Parathyroid adenoma (tissue), 2 donors: ENCODE measurements around the gene COL23A1.
A peak's percentile ranks its signal among the peaks of the same experiment; 100 is the strongest.

Experiments used
- H2AFZ ChIP-seq: fragments of 300-600 bp; sonication (generic); one replicate; pipeline ENCODE4 v1.7.0; 2017; ENCODE audit warnings: antibody characterized with exemption, mild to moderate bottlenecking
- H3K27ac ChIP-seq: fragments of 300-600 bp; sonication (generic); one replicate; pipeline ENCODE4 v1.7.0; 2017
- H3K27me3 ChIP-seq: fragments of 300-600 bp; sonication (generic); one replicate; pipeline ENCODE4 v1.7.0; 2017; ENCODE audit warnings: low read length; ENCODE audit not compliant: control insufficient read depth, insufficient read depth
- H3K36me3 ChIP-seq: fragments of 300-600 bp; sonication (generic); one replicate; pipeline ENCODE4 v1.7.0; 2017; ENCODE audit warnings: low read length; ENCODE audit not compliant: control insufficient read depth, insufficient read depth
- H3K4me1 ChIP-seq: fragments of 300-600 bp; sonication (generic); one replicate; pipeline ENCODE4 v1.7.0; 2017; ENCODE audit warnings: control low read depth
- H3K4me2 ChIP-seq: fragments of 300-600 bp; sonication (generic); one replicate; pipeline ENCODE4 v1.7.0; 2017; ENCODE audit warnings: low read length
- H3K4me3 ChIP-seq: fragments of 300-600 bp; sonication (generic); one replicate; pipeline ENCODE4 v1.7.0; 2017; ENCODE audit warnings: low read depth, low read length
- H3K79me2 ChIP-seq: fragments of 300-600 bp; sonication (generic); one replicate; pipeline ENCODE4 v1.7.0; 2017; ENCODE audit warnings: control low read depth
- H3K9ac ChIP-seq: fragments of 300-600 bp; sonication (generic); one replicate; pipeline ENCODE4 v1.7.0; 2017; ENCODE audit warnings: mild to moderate bottlenecking
- H3K9me3 ChIP-seq: fragments of 300-600 bp; sonication (generic); one replicate; pipeline ENCODE4 v1.7.0; 2017; ENCODE audit warnings: low read length; ENCODE audit not compliant: control insufficient read depth
- CTCF ChIP-seq: fragments of 300-600 bp; sonication (generic); IDR thresholded peaks from one replicate; pipeline ENCODE4 v1.7.0; 2017; ENCODE audit warnings: antibody characterized with exemption, mild to moderate bottlenecking
- donor health status: primary hyperparathyroidism.

Gene COL23A1

GRCh38 chr5:178208540-178209227 is 381.5 kb downstream of the COL23A1 start:
- Histone ChIP-seq H3K4me2 (no peak overlapping the region), H3K79me2 (peaks cover 11% of the 10 kb centered on the region), H3K36me3 (no peaks in the 10 kb centered on the region), H3K4me1 (peaks cover 17% of the 10 kb centered on the region), H2AFZ (no peak overlapping the region), H3K9ac (no peak overlapping the region), H3K27me3 (no peaks in the 10 kb centered on the region), H3K4me3 (no peak overlapping the region), H3K9me3 (no peaks in the 10 kb centered on the region), H3K27ac (no peak overlapping the region)
- no peak for TF ChIP-seq CTCF

- peaks cover 17% of the 10 kb centered on the region for H3K4me1 ChIP-seq
- no peaks in the 10 kb centered on the region for H3K36me3 ChIP-seq
- no peak overlapping the region for H3K4me2 ChIP-seq
- H3K4me3 ChIP-seq: no peak overlapping the region
- H3K27ac ChIP-seq: no peak overlapping the region
- H3K9ac ChIP-seq: no peak overlapping the region
- H3K79me2 ChIP-seq: peaks cover 11% of the 10 kb centered on the region
- no peak overlapping the region for H2AFZ ChIP-seq
- H3K27me3 ChIP-seq: no peaks in the 10 kb centered on the region
- no peak for TF ChIP-seq CTCF
- H3K9me3 ChIP-seq: no peaks in the 10 kb centered on the region
Measured at GRCh38 chr5:178207917-178208280, 382.3 kb downstream of the COL23A1 start.

GRCh38 chr5:178207183-178207916 is 382.8 kb downstream of the COL23A1 start:
- H3K27ac ChIP-seq: peak overlapping the region; percentile 50

GRCh38 chr5:178206166-178207101 is 383.8 kb downstream of the COL23A1 start:
- no peak for TF ChIP-seq CTCF
- peaks cover 17% of the 10 kb centered on the region for H3K4me1 ChIP-seq
- peak overlapping the region; percentile 50 for H3K27ac ChIP-seq
- H3K36me3 ChIP-seq: no peaks in the 10 kb centered on the region
- no peak overlapping the region for H3K9ac ChIP-seq
- H3K79me2 ChIP-seq: peaks cover 11% of the 10 kb centered on the region
- H3K4me3 ChIP-seq: peak overlapping the region; percentile 58
- H3K9me3 ChIP-seq: no peaks in the 10 kb centered on the region
- H2AFZ ChIP-seq: no peak overlapping the region
- H3K27me3 ChIP-seq: no peaks in the 10 kb centered on the region
- H3K4me2 ChIP-seq: peak overlapping the region; percentile 68

More at GRCh38 chr5:178207183-178207916, 382.8 kb downstream of the COL23A1 start:
- peaks cover 17% of the 10 kb centered on the region for H3K4me1 ChIP-seq
- H3K4me2 ChIP-seq: peak overlapping the region; percentile 22
- peaks cover 11% of the 10 kb centered on the region for H3K79me2 ChIP-seq
- H3K27me3 ChIP-seq: no peaks in the 10 kb centered on the region
- no peak overlapping the region for H2AFZ ChIP-seq
- TF ChIP-seq CTCF: no peak
- H3K36me3 ChIP-seq: no peaks in the 10 kb centered on the region
- peak overlapping the region; percentile 23 for H3K4me3 ChIP-seq
- no peaks in the 10 kb centered on the region for H3K9me3 ChIP-seq
- no peak overlapping the region for H3K9ac ChIP-seq
